RPMI7951 (cell line): ENCODE results near the gene SSX7. TPM values are rescaled to one million over a fixed set of nuclear protein-coding genes. Genes with fewer than 3 reads are reported as not detected.
"Not testable (repeated sequence)": the region's sequence is repeated elsewhere in the genome, so short reads cannot be mapped to it uniquely, and the experiment has no call there.

Experiments used
- DNase-seq: peaks from one replicate; pipeline ENCODE4 v3.0.0-alpha.2; 2012; ENCODE audit warnings: low read depth
- total RNA-seq: library from RNA; depleted of rRNA; stranded (reverse); fragments of >200 nt; shearing (Covaris generic); gene quantifications from 2 replicates; pipeline ENCODE4 v1.2.3, GENCODE V29; 2014; rRNA removed

Gene SSX7
- not detected in 2 replicates for total RNA-seq

GRCh38 chrX:52654800-52655199 is at the start of gene SSX7:
Gene SSX7, minus strand, starts transcription at chrX:52654900. Its CDS starts 1,428 bp downstream, at chrX:52653472.
- not testable (repeated sequence) for DNase-seq

GRCh38 chrX:52692034-52692433 is 37.3 kb upstream of the SSX7 start:
- DNase-seq: not testable (repeated sequence)

- not testable (repeated sequence) for DNase-seq
Measured at GRCh38 chrX:52662218-52662617, 7.5 kb upstream of the SSX7 start.

- not testable (repeated sequence) for DNase-seq
Measured at GRCh38 chrX:52655475-52655874, 775 bp upstream of the SSX7 start.

- DNase-seq: not testable (repeated sequence)
Measured at GRCh38 chrX:52650676-52651075, 4.0 kb downstream of the SSX7 start.

- DNase-seq: not testable (repeated sequence)
Measured at GRCh38 chrX:52648956-52649355, 5.7 kb downstream of the SSX7 start.

- not testable (repeated sequence) for DNase-seq
Measured at GRCh38 chrX:52628483-52628882, 26.2 kb downstream of the SSX7 start.

- DNase-seq: not testable (repeated sequence)
Measured at GRCh38 chrX:52620661-52621060, 34.0 kb downstream of the SSX7 start.

- DNase-seq: no peak
Measured at GRCh38 chrX:52608961-52609360, 45.7 kb downstream of the SSX7 start.

GRCh38 chrX:52603151-52603550 is 51.5 kb downstream of the SSX7 start:
- DNase-seq: peak; percentile 4

GRCh38 chrX:52598886-52599285 is 55.8 kb downstream of the SSX7 start:
- DNase-seq: no peak

GRCh38 chrX:52594658-52595057 is 60.0 kb downstream of the SSX7 start:
- no peak for DNase-seq

Other genes starting within 250 kb of the SSX7 start
- gene XAGE1A, start 159.1 kb downstream of the SSX7 start, total RNA-seq: 1.9 TPM in 1 of 2 replicates, not detected in the other
- 1.9 and 5.5 TPM in 2 replicates for gene XAGE1B, start 137.8 kb downstream of the SSX7 start, total RNA-seq
- gene SSX2, start 52.3 kb upstream of the SSX7 start, total RNA-seq: not detected in 2 replicates
- gene SSX2B, start 96.4 kb upstream of the SSX7 start, total RNA-seq: 2.5 and 3.7 TPM in 2 replicates
- gene SPANXN5, start 142.5 kb upstream of the SSX7 start, total RNA-seq: not detected in 2 replicates
- not detected in 2 replicates for gene XAGE5, start 156.4 kb upstream of the SSX7 start, total RNA-seq
- gene XAGE3, start 213.2 kb upstream of the SSX7 start, total RNA-seq: not detected in 2 replicates
- 26.6 and 28.0 TPM in 2 replicates for gene FAM156B, start 242.4 kb upstream of the SSX7 start, total RNA-seq